Vagina (tissue), 2 donors: ENCODE results near the gene KRTAP9-7.

Experiments used
- CTCF ChIP-seq, 3 experiments: fragments of 450-650 bp in 2 of 3; fragments of 200-600 bp in 1 of 3; sonication (generic) in 1 of 3; IDR thresholded peaks; one replicate each; pipeline ENCODE4 v1.5.1; 2017 to 2019; ENCODE audit warnings: antibody characterized with exemption in 3 of 3, mild to moderate bottlenecking in 2 of 3, moderate library complexity in 2 of 3
- POLR2A ChIP-seq, 2 donors: fragments of 450-650 bp; IDR thresholded peaks; one replicate each; pipeline ENCODE4 v1.6.1; 2017; ENCODE audit warnings: antibody characterized with exemption in 2 of 2, mild to moderate bottlenecking in 2 of 2, moderate library complexity in 2 of 2
- POLR2AphosphoS5 ChIP-seq, 2 donors: sonication (generic); formaldehyde crosslinking; IDR thresholded peaks; one replicate each; pipeline ENCODE4 v1.9.0; 2017; ENCODE audit warnings: antibody characterized with exemption in 2 of 2, mild to moderate bottlenecking in 2 of 2, low read depth in 1 of 2; ENCODE audit not compliant: insufficient read depth in 1 of 2

- TF ChIP-seq CTCF (IDR thresholded peaks at IDR 0.05) (no peak), POLR2AphosphoS5 (IDR thresholded peaks at IDR 0.05; ENCODE audit: insufficient read depth in 1 of 2, low read depth in 1 of 2) (no peak), POLR2A (IDR thresholded peaks at IDR 0.05) (no peak)
Observed at GRCh38 chr17:41311111-41311510, 35.6 kb downstream of the KRTAP9-7 start.
